HG03469 (cell line): ENCODE measurements around the gene CHADL.

ENCODE experiments used
- ATAC-seq: cut with Tn5 transposase; IDR thresholded peaks from one replicate; pipeline ENCODE4 v1.9.1; 2021; ENCODE audit warnings: mild to moderate bottlenecking, moderate library complexity, moderate number of reproducible peaks; ENCODE audit not compliant: unreplicated experiment

CHADL gene

DNA sequence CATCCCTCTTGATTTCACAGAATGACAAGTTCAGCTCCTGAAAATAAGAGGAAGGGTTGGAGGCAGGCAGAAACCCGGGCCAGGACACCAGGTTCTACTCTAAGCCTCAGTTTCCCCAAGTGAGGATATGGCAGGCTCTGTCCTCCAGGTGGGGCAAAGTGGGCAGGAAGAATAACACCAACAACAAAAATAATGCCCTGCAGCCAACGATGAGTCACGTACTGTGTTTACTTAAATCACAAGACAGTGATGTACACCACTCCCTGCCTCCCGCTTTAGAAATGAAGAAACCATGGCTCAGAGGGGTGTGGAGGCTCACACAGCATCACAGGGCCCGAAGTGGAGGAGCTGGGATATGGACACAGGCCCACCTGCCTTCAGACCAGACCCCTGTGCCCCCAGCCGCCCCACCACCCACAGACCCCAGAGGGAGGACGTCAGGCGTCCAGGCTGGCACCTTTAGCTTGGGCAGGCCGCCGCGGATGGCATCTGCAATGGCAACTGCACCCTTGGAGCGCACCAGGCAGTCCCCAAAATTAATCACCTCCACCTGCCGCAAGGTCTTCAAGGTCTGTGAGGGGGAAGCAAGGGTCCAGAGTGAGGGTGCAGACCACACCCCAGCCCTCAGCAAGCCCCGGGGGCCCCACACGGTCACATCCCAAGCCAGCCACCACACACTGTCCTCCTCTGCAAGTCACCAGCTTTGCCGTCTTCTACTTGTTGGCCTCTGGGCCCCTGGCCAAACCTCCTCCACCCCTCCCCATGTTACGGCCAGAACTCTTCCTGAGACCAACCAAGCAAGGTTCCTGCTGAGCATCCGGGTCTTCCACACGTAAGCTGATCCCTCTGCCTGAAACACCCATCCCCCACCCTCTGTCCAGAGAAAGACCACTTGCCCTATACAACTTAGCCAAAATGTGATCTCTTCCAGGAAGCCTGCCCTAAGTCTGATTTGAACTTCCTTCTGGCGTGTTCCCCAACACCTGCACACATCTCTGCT, 15.8 kb upstream of the CHADL start:
- ATAC-seq, result no peak

DNA sequence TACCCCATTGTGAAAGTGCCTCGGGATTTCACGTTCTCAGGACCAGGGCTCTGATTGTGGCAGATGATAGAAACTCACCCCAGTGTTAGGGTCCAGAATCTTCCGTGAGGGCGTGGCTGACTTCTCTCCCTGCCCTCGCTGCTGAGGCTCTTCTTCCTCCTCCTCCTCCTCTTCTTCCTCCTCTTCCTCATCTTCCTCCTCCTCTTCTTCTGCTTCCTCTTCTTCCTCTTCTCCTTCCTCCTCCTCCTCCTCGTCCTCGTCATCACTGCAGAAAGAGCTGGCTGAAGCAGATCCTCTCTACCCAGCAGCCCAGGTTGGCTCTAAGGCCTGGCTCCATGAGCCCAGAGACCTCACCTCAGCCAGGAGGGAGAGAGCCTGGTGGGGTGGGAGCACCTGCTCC, 13.5 kb upstream of the CHADL start:
- ATAC-seq, result no peak

DNA sequence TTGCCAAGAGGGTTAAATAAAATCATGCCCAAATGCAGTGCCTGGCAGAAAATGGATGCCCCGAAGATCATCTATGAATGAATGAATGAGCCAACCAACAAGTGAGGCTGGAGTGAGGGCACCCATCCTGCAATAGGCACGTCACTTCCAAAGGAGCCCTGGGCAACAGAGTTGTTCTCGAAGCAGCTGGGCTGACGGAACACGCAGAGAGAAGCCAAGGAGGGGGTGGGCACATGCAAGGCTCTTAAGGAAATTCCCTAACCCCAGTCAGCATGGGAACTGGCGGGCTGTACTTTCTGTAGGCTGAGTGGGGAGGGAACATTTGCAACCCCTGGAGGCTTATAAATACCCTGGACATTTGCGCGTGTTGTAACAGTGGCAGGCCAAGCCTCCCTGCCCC, 11.6 kb upstream of the CHADL start:
- ATAC-seq, result no peak

DNA sequence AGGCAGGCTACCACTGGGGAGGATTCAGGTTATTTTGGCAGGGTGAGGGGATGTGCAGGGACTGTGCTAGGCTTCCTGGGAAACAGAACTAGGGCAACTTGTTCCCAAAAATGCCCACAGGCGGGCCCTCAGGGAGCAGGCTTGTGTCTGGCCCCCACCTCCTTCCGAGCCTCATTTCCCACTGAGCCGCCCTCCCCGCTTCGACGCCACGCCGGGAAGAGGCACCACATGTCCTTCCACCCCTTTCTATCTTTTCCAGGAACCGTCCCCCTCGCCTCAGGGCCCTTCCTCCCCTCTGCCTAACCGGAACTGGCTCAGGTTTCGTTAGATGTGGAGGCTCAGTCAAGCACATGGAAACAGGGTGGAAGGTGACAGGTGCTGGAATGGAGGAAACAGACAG, 9.4 kb upstream of the CHADL start:
- no peak for ATAC-seq

DNA sequence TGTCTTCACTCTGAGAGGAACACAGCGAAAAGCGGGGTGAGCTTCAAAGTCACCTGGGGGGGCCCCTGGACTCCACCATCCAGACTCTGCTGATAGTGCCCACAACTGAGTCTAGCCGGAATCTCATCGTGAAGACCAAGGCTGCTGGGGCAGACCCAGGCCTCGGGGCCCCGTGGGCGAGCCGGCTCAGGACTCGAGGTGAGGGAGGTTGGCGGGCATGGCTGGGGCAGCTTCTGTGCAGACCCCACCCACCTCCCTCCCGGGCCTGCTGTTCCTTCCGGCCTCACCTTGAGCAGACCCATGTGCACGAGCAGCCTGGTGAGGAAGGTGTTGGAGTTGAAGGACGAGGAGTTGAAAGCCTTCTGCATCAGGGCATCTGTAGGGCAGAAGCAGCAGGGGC, 8.7 kb upstream of the CHADL start:
- no peak for ATAC-seq

DNA sequence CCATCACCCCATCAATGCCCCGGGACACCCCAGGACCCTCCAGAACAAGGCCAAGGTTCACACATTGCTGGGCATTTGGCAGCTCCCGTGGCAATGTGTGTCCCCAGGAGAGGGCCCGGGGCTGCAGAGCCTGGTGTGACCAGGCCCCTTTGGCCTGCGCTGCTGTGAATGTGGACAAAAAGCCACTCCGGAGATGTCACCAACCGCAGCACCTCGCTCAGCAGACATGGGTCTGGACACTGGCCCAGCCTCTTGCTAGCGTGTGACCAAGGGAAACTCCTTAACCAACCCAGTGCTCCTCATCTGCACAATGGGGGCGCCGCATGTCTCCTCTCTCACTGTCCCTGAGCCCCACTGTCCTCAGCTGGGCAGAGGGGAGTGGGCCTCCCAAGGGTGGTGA, 8.0 kb upstream of the CHADL start:
- no peak for ATAC-seq

DNA sequence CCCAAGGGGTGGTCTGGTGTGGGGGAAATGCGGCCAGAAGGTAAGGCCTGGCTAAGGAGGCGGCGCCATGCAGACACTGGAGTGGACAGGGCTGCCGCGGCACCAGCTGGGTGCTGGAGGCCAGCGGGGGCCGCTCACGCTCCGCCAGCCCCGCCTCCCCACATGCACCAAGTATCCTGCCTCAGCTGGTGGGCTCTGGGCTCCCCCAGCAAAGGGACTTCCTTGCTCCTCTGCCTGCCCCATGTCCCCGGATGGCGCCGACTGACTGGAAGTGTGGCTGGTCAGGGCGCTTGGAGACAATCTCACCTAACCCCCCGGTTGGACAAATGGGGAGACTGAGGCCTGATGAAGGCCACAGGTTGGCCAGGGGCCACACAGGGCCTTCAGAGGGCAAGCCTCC, 7.6 kb upstream of the CHADL start:
- ATAC-seq, result no peak

DNA sequence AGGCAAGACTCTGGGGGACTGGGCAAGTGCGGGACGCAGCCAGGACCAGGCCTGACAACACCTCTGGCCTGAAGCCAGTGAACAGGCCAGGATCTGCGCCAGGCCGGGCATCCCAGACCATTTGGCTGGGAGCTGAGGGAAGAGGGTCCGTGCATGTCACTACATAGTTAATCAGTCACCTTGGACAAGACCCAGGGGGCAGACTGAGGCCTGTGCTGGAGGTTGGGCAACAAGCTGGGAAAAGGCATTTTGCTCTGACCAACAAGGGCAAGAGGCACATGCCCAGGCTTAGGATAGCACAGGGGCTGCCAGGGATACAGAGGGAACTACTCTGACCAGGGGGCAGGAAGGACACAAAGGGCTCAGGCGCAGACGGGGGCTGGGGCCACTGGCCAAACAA, 7.0 kb upstream of the CHADL start:
- ATAC-seq, result no peak

DNA sequence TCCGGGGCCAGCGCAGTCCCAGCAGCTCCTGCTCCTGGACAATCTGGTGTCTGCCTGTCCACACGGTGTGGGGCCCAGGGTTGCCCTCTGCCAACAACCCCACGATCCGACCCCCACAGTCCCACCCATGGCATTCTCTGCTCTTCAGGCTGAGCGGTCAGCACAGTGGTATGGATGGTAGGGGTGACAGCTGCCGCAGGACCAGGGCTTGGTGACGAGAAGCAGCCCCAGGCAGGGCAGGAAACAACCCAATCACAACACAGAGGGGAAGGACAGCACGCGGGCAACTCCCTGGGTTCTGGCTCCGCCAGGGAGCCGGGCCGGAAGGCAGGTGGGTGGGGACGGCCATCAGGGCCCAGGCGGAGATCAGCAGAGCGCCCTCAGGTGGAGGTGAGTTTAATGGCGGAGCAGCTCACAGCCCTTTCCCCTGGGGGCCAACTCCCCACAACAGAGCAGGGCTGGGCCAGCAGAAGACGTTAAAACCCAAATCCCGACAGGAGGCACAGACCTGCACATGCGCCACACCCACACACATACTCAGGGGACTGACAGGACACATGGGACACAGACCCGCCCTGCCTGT, 5.3 kb upstream of the CHADL start:
- ATAC-seq, result no peak

DNA sequence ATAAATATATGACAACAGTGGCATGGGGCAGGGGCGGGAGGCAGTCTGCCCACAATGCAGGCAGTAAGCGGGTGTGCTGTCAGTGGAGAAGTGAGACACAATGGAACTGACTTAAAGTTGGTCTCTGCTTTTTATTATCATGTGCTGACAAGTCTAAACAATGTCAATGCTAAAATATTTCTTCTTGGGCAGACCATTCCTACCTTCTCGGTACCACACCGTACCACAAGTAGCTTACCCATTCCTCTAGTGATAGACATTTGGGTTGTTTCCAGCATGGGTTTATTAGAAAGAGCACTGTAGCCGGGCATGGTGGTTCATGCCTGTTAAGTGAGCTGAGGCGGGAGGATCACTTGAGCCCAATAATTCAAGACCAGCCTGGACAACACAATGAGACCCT, 2.6 kb upstream of the CHADL start:
- ATAC-seq, result no peak

DNA sequence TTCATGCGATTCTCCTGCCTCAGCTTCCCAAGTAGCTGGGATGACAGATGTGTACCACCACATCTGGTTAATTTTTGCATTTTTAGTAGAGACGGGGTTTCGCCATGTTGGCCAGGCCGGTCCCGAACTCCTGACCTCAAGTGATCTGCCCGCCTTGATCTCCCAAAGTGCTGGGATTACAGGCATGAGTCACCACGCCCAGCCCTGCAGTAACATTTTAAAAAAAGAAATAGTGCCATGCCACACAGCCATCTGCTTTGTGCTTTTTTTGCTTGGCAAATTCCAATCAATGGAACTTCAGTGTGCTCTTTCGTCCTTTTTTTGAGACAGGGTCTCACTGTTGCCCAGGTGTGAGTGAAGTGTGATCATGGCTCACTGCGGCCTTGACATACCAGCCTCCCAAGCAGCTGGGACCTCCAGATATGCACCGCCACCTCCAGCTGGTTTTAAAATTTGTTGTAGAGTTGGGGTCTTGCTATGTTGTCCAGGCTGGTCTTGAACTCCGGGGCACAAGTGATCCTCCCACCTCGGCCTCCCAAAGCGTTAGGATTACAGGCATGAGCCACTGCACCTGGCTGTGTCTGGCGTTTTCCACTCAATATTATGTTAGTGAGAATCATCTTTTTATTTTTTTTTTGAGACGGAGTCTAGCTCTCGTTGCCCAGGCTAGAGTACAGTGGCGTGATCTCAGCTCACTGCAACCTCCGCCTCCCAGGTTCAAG, 1.8 kb upstream of the CHADL start:
- no peak for ATAC-seq

DNA sequence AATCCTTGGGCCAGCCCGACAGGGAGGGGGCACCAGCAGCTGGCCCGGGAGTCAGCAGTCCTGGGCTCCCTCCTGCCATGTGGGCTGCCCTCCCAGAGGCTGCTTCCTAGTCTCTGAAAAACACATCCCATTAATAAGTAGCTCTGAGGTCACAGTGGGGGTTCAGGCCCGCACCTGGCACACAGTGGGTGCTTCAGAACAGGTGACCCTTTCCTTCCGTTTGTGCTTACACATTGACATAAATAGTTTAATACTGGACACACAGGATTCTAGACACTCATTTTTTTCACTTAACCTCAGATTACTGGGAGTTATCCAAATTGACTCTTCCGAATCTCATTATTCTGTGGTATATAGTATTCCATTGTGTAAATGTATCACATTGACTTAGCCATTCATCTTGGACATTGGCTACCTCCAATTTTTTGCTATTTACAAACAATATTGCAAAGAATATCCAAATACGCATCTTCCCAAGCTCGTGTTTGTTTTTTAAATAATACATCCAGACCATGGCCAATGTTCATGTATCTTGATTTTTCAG, 474 bp upstream of the CHADL start:
- no peak for ATAC-seq

DNA sequence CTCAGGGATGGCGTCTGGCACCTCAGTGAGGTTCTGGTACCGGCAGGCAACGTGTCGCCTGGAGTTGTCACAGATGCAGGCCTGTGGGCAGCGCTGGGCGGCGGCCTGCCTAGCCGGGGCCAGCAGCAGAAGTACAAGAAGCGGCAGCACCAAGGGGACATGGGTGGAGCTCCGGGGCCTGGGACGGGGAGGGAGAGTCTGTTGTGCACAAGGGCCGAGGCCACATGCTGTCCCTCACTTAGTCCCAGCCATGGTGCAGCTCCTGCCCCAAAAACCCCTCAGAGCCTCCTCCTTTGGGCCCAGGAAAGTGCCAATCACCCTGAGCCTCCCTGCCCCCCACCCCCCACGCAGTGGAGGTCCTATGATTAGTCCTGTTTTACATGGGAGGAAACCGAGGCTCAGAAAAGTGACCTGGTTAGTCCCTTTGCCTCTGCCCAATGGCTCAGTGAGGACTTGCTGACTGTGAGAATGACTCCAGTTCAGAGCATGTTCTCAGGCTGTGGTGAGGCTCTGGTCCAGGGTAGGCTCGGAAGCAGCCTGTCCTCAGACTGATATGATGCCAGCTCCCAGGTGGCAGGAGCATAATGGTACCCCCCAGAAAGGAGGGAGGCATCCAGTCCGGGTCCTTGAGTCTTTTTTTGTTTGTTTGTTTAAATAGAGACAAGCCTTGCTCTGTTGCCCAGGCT, 1.1 kb downstream of the CHADL start:
- no peak for ATAC-seq

DNA sequence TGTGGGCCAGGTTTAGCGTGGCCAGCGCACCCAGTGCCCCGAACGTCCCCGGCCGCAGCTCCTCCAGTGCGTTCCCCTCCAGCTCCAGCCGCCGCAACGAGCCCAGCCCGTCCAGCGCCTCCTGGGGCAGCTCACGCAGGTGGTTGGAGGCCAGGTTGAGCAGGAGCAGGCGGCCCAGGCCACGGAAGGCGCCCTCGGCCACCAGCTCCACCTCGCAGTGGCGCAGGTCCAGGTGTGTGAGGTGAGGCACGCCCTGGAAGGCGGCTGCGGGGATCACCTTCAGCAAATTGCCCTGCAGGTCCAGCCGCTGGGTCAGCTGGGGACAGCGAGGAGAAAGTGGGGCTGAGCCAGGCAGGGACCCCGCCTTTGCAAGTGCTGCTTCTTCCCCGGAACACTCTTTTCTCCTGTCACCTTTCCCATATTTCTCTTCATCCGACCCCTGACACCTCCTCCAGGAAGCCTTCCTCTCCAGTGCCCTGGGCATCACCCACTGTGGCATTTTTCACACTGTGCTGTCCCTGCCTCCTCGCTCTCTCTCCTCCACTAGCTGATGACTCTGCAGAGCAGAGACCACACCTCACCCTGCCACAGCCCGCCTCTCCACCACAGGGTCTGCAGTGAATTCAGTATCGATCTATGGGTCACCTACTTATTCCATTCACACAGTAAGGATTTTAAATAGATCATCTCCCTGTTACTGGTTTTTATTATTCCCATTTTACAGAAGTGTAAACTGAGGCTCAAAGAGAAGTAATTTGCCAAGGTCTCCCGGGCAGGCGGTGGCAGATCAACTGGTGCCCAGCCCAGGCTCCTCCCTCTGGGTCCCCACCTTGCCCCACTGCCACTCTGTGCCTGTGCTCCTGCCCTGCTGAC, 1.9 kb downstream of the CHADL start:
- ATAC-seq, result no peak

DNA sequence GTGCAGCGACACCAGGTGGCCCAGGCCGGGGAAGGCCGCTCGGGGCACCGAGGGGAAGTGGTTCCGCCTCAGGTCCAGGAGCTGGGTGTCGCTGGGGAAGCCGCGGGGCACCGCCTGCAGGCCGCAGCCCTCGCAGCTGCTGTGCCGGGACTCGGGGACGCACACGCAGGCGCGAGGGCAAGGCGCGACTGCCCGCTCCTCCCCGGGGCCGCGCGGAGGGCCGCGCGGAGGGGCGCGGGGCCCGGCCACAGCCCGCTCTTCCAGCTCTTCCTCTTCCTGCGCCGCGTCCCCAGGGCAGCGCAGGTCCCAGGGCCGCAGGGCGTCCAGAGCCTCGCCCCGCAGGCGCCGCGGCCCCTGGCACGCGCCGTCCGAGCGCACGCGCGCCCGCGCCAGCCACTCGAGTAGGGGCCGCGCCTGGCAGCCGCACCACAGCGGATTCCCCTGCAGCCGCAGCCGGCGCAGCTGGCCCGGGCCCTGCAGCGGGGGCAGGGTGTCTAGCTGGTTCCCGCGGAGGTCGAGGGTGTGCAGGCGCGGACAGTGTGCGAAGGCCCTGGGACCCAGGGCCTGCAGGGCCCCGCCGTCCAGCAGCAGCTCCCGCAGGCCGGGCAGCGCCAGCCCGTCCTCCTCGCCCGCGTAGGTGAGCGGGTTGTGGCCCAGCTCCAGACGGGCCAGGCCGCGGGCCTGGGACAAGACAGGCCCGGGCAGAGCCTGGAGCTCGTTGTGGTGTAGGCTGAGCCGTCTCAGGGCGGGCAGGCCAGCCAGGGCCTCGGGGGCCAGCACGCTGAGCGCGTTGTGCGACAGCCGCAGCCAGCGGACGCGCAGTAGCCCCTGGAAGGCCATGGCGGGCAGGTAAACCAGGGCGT, 2.8 kb downstream of the CHADL start:
- ATAC-seq, result no peak

DNA sequence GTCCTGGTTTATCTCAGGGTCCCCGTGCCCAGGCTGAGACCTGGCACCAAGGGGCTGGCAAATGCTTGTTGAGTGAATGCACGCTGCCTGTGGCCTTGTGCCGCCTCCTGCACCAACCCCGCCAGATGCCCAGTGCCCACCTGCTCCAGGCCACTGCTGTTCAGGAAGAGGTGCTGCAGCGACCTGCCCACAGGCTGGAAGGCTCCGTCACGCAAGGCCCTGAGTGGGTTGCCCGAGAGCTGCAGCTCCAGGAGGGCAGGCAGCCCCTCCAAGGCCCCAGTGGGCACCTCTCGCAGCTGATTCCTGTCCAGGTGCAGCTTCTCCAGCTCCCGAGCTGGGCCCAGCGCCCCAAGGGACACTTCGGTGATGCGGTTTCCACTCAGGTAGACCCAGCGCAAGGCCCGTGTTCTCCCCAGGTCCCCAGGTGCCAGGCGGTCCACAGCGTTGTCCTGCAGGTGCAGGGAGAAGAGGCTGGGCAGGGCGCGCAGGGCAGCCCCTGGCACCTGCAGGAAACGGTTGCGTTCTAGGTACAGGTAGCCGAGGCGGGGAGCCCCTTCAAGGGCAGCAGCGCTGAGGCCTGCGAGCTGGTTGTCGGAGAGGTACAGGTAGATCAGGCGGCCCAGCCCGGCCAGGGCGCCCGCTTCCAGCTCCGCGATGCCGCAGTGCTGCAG, 3.6 kb downstream of the CHADL start:
- ATAC-seq, result no peak

DNA sequence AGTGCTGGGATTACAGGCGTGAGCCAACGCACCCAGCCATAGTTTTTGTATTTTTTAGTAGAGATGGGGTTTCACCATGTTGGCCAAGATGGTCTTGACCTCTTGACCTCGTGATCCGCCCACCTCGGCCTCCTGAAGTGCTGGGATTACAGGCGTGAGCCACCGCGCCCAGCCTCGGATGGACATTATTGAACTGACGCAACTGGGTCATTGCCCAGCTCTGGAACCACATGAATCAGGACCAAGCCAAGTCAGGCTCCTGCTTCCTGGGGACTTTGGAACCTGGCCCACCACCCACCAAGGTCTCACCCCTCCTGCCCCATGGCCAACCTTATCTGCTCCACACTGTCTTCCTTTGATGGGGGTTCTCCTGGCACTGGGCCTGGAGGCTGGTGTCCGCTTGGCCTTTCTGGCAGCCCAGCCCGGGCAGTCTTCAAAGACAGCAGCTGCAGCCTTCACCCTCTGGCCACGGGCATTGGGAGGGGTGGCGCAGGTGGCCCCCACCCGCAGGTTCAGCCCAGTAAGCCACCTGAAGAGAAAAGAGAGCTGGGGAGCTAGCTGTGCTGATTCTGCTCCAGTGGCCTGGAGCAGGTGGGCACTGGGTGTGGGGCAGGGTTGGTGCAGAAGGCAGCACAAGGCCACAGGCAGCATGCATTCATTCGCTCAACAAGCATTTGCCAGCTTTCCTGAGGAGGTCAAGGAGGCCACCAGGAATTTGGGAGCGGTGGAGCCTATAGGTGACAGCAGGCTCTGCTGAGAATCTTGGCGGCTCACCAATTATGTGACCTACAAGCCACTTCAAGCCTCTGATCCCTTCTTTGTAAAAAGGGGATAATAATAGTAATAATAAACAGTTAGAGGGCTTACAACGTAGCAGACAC, 5.7 kb downstream of the CHADL start:
- ATAC-seq, result no peak

DNA sequence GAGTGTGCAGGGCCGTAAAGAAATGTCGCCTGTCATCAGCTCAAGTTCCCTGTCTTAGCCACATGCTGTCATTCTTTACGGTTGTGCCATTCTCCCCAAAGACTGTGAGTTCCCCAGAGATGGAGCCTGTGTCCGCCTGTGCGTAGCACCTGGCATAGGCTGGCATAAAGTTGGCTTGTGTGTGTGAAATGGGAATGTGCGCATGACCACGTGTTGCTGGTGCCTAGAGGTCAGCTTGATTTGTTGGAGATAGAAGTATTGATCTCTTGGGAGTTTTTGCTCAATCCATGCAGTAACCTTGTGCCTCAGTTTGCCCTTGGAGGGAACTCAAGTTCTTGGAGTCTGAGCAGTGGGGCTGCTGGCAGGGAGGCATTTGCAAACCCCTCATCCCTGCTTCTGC, 9.4 kb downstream of the CHADL start:
- ATAC-seq, result no peak
